Transverse colon (tissue), 4 donors: ENCODE measurements around the gene PSAT1.

Experiments used
- CTCF ChIP-seq, 5 experiments: fragments of 200-600 bp in 3 of 5; fragments of 450-650 bp in 2 of 5; sonication (generic) in 3 of 5; IDR thresholded peaks; 1 replicate in 2 of 5; 2 replicates in 3 of 5; pipeline ENCODE4 v1.5.1; 2016 to 2017; ENCODE audit warnings: antibody characterized with exemption in 5 of 5, inconsistent platforms in 3 of 5, mild to moderate bottlenecking in 2 of 5, moderate library complexity in 1 of 5
- EP300 ChIP-seq: sonication (generic); formaldehyde crosslinking; IDR thresholded peaks from one replicate; pipeline ENCODE4 v1.6.1; 2017; ENCODE audit warnings: antibody characterized with exemption, low read depth
- POLR2A ChIP-seq: fragments of 450-650 bp; IDR thresholded peaks from one replicate; pipeline ENCODE4 v1.6.1; 2016; ENCODE audit warnings: antibody characterized with exemption, mild to moderate bottlenecking, moderate library complexity
- POLR2AphosphoS5 ChIP-seq, 3 donors: sonication (generic); formaldehyde crosslinking; IDR thresholded peaks; one replicate each; pipeline ENCODE4 v1.6.1; 2016; ENCODE audit warnings: antibody characterized with exemption in 3 of 3

- TF ChIP-seq CTCF (IDR thresholded peaks at IDR 0.05) (no peak), POLR2AphosphoS5 (IDR thresholded peaks at IDR 0.05) (no peak), EP300 (no peak), POLR2A (no peak)
Measured at GRCh38 chr9:78295731-78296130, 1.2 kb upstream of the PSAT1 start.
